Astrocyte of the spinal cord (primary cell): ENCODE measurements around the gene PIBF1.

Source experiments
- DNase-seq: peaks from one replicate; pipeline ENCODE4 v3.0.0; 2011; ENCODE audit warnings: low read depth, low spot score
- H3K4me3 ChIP-seq: 2 replicates; pipeline ENCODE4 v1.5.1; 2011; ENCODE audit warnings: low read depth, mild to moderate bottlenecking, low read length, moderate library complexity
- in situ Hi-C: cut with HindIII; loops from 2 replicates; pipeline ENCODE4 v1.10.0; 2017; ENCODE audit warnings: low sequenced_read_pairs
- TF ChIP-seq, protein P1 (sequence below): IDR thresholded peaks from 2 replicates; pipeline ENCODE4 v1.5.1; 2012; ENCODE audit warnings: low read depth, mild to moderate bottlenecking, low read length, inconsistent platforms

Gene PIBF1

DNA sequence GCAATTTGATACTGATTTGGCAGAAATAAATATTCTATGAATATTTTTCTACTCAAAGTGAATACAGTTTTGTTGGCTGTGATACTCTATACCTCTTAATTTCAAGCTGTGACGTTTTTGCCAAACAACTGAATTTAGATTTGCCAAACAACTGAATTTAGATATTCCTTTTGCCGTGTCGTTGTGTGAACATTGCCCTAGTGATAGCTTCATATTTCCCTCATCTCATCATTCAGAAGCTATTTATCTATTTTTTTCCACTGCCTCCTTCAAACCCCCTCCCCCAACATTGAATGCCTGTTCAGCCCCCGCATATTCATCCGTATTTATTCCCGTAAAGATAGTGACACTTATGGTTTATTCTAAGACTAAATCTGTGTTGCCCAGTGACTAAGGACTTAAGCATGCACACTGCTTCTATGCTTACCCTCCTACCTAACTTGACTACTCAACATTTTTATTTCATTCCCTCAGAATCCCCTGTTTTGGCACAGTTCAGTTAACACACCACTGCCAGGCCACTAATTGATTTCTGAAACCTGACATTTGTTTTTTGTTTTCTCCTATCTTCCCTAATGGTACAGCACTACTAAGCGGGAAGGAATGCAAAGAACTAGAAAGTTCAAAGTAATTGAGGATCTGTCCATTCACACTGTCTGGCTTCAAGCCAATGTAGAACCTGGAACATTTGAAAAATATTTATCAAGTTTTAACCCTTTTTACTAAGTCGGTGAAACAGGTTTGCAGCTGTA, 274.1 kb downstream of the PIBF1 start:
- DNase-seq, result peak; percentile 82
- TF ChIP-seq, protein P1, sequence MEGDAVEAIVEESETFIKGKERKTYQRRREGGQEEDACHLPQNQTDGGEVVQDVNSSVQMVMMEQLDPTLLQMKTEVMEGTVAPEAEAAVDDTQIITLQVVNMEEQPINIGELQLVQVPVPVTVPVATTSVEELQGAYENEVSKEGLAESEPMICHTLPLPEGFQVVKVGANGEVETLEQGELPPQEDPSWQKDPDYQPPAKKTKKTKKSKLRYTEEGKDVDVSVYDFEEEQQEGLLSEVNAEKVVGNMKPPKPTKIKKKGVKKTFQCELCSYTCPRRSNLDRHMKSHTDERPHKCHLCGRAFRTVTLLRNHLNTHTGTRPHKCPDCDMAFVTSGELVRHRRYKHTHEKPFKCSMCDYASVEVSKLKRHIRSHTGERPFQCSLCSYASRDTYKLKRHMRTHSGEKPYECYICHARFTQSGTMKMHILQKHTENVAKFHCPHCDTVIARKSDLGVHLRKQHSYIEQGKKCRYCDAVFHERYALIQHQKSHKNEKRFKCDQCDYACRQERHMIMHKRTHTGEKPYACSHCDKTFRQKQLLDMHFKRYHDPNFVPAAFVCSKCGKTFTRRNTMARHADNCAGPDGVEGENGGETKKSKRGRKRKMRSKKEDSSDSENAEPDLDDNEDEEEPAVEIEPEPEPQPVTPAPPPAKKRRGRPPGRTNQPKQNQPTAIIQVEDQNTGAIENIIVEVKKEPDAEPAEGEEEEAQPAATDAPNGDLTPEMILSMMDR, result no peak
- no peak overlapping the region for H3K4me3 ChIP-seq
- in situ Hi-C loops, result no loop called here

- DNase-seq, result no peak
- no peak overlapping the region for H3K4me3 ChIP-seq
- TF ChIP-seq, protein P1, result no peak
- in situ Hi-C loops, result no loop called here
Observed at GRCh38 chr13:73056565-73056962, 274.6 kb downstream of the PIBF1 start.

DNA sequence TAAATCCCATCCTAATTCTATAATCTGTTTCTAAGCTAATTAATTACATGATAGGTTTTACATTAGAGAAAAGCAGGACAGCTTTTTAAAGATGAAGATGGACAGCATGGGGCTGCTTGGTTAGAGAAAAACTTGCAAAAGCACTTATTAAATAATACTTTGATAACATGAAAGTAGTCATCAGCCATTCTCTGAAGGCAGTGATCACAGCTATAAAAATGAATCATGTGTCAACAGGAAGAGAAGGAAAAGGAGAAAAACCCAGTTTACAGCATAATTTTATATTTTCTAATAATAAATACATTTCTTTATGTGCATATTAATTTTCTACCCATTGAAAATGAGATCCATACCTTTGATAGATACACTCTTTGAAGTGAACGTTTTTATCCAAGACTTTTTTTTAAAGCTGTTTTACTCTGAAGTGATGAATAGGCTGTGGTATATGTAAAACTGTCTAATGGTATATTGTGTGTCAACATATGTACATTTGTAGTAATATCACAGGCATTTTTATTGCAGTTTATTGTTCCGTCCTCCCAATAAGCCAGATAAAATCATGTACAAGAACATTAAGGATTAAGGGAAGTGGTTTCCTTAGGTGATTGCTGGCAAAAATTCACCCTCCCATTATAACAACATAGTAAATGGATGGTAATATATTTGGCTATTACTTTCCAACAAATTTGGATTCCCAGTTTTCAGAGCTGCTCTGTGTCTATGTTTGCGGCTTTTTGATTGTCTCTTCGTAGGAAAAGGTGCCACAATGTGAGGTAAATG, 275.5 kb downstream of the PIBF1 start:
- in situ Hi-C loops, result no loop called here
- H3K4me3 ChIP-seq, result no peak overlapping the region

DNA sequence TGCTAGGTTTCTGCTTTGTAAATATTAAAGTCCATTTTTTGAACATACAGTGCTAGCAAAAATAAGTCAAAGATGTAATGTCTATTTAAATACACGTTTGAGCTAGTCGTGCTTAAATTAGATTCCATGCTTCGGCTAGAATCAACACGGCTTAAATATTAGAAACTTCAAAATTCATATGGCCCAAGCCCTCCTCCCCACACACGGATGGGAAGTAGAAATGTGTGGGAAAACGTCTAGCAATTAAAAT, 276.1 kb downstream of the PIBF1 start:
- in situ Hi-C loops, result no loop called here
- TF ChIP-seq, protein P1, result no peak
- DNase-seq, result no peak

More for the DNA sequence above, 275.5 kb downstream of the PIBF1 start:
- no peak for DNase-seq
- TF ChIP-seq, protein P1, result no peak

DNA sequence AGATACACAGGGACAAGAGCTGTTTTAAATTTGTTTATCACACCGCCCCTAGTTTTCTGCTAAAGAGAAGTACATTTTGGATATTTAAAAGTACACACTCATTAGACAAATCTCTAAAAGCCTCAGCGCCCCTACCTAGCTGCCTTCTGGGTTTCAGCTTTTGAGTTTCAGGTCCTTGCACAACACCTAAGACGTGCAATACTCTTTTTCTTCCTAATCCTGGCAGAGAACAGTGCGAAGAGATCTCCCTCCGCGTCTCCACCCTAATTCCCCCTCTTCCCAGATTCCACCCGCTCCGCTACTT, 276.5 kb downstream of the PIBF1 start:
- in situ Hi-C loops, result no loop called here
- TF ChIP-seq, protein P1, result no peak
- peak overlapping the region; percentile 75 for H3K4me3 ChIP-seq
- DNase-seq, result no peak

More for the DNA sequence above, 276.1 kb downstream of the PIBF1 start:
- H3K4me3 ChIP-seq, result peak overlapping the region; percentile 75

DNA sequence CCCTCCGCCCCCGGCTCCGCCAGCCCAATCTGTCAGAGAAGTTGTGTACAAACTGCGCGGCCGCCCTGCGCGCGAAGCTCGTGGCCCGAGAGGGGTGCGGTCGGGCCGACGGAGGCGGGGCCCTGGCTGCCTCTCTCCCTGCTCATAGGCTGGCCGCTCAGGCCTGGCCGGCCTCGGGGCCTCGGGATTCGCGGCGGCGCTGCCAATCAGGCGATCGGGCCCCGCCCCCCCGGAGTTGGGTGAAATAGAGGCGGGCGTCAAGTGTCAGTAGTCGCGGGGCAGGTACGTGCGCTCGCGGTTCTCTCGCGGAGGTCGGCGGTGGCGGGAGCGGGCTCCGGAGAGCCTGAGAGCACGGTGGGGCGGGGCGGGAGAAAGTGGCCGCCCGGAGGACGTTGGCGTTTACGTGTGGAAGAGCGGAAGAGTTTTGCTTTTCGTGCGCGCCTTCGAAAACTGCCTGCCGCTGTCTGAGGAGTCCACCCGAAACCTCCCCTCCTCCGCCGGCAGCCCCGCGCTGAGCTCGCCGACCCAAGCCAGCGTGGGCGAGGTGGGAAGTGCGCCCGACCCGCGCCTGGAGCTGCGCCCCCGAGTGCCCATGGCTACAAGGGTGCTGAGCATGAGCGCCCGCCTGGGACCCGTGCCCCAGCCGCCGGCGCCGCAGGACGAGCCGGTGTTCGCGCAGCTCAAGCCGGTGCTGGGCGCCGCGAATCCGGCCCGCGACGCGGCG, 277.0 kb downstream of the PIBF1 start, which contains the start of gene KLF5:
KLF5 (plus strand) TSS at position 270 of the 724 bp plus-strand sequence; CDS start at position 593, 323 bp downstream.
- in situ Hi-C loops, result no loop called here

More for the DNA sequence above, 277.0 kb downstream of the PIBF1 start, which contains the start of gene KLF5:
- TF ChIP-seq, protein P1, result no peak
- peak; percentile 96 for DNase-seq
- H3K4me3 ChIP-seq, result peak within 1 kb of the TSS; percentile 75
